ENCODE results near the gene DDX17. TPM values are rescaled to one million over a fixed set of nuclear protein-coding genes. Genes with fewer than 3 reads are reported as not detected.
A peak's percentile ranks its signal among the peaks of the same experiment; 100 is the strongest.

DDX17 gene
- total RNA-seq, 2 donors from 2014 or later: 507 to 621 TPM

DNA sequence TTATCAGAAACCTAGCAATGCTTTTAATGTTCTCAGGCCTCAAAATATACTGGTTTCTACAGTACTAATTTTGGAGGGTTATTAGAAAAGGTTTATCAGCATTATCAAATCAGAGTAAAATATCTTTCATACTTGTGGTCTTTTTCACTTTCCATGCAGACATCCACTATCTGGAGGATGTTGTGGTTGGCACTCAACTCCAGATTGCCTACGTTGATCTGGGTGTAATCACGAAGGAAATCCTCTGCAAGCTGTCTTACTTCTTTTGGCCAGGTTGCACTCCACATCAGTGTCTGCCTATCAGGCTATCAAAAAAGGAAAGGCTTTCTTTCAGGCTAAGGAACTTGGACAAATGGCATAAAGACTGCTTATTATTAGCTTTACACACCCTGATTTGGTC is 11.6 kb downstream of the DDX17 start:
- no peak for DNase-seq
- WGBS, 2 experiments (ENCODE audit: insufficient coverage in 1 of 2, insufficient read length in 1 of 2): 100% methylated on average over 2 of the region's 2 CpGs
- H3K4me3 Mint-ChIP-seq: no peak overlapping the region
- no peaks in the 10 kb centered on the region for H3K9me3 Mint-ChIP-seq
- Histone ChIP-seq H3K4me1 (ENCODE audit: control insufficient read depth, insufficient read depth, low read length) (peaks cover 5% of the 10 kb centered on the region), H3K4me3 (ENCODE audit: low read length) (no peak overlapping the region), H3K9ac (ENCODE audit: extremely low read depth, low read length, poor library complexity, severe bottlenecking) (no peak overlapping the region), H3K27me3 (ENCODE audit: control insufficient read depth, insufficient read depth, low read length, poor library complexity, severe bottlenecking) (no peaks in the 10 kb centered on the region), H3K9me3 (ENCODE audit: control insufficient read depth, low read length) (no peaks in the 10 kb centered on the region), H3K36me3 (ENCODE audit: control insufficient read depth, insufficient read depth, low read length) (peaks cover 100% of the 10 kb centered on the region), H3K27ac (ENCODE audit: low read depth, low read length) (no peak overlapping the region)
- TF ChIP-seq CTCF (conservative IDR thresholded peaks at IDR 0.05): no peak
- no peaks in the 10 kb centered on the region for H3K27me3 Mint-ChIP-seq (ENCODE audit: insufficient read depth)
- peaks cover 90% of the 10 kb centered on the region for H3K36me3 Mint-ChIP-seq (ENCODE audit: low read depth)
- peaks cover 12% of the 10 kb centered on the region for H3K4me1 Mint-ChIP-seq
- H3K27ac Mint-ChIP-seq: no peak overlapping the region

DNA sequence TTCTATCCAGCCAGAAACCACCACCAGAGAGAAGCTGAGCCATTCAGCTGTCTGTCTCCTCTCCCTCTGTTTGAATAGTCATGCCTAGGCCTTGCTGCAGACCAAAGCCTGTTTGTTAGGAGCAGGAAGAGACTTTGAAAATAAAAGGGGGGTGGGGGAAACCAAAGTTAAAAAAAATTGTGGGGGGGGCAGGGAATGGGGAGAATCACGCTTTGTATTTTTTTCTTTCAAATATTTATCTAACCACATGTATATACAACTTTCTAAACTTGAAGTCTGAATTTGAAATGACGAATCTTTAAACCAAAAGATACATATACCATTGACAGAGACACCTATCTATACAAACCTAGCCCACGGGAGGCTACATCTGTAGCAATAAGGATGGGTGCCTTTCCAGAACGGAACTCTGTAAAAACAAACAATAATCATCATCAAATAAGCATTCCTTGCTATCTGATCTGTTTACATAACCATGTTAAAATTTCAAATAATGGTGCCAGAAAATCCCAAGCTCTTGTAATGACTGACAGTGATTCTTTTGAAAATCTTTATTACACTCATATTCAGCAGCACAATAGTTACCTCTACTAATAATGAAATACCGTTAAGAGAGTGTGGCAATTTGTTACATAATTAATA is 14.3 kb downstream of the DDX17 start:
- Histone ChIP-seq H3K9ac (ENCODE audit: extremely low read depth, low read length, poor library complexity, severe bottlenecking) (no peak overlapping the region), H3K9me3 (ENCODE audit: control insufficient read depth, low read length) (no peaks in the 10 kb centered on the region), H3K36me3 (ENCODE audit: control insufficient read depth, insufficient read depth, low read length) (peaks cover 96% of the 10 kb centered on the region), H3K4me1 (ENCODE audit: control insufficient read depth, insufficient read depth, low read length) (peaks cover 5% of the 10 kb centered on the region), H3K27me3 (ENCODE audit: control insufficient read depth, insufficient read depth, low read length, poor library complexity, severe bottlenecking) (no peaks in the 10 kb centered on the region), H3K27ac (ENCODE audit: low read depth, low read length) (no peak overlapping the region), H3K4me3 (ENCODE audit: low read length) (no peak overlapping the region)
- Mint-ChIP-seq H3K36me3 (ENCODE audit: low read depth) (peaks cover 86% of the 10 kb centered on the region), H3K9me3 (no peaks in the 10 kb centered on the region), H3K27ac (no peak overlapping the region), H3K27me3 (ENCODE audit: insufficient read depth) (no peaks in the 10 kb centered on the region), H3K4me3 (no peak overlapping the region), H3K4me1 (peaks cover 12% of the 10 kb centered on the region)
- 94 to 97% methylated on average over 3 to 4 of the region's 5 CpGs for WGBS, 2 experiments (ENCODE audit: insufficient coverage in 1 of 2, insufficient read length in 1 of 2)
- no peak for DNase-seq
- TF ChIP-seq CTCF (conservative IDR thresholded peaks at IDR 0.05): no peak

GRCh38 chr22:38490915-38491314 is 15.2 kb downstream of the DDX17 start:
- no peaks in the 10 kb centered on the region for H3K27me3 ChIP-seq (ENCODE audit: control insufficient read depth, insufficient read depth, low read length, poor library complexity, severe bottlenecking)
- no peaks in the 10 kb centered on the region for H3K9me3 Mint-ChIP-seq
- peak overlapping the region; percentile 88 for H3K27ac Mint-ChIP-seq
- no peak overlapping the region for H3K4me3 ChIP-seq (ENCODE audit: low read length)
- H3K36me3 ChIP-seq (ENCODE audit: control insufficient read depth, insufficient read depth, low read length): peaks cover 96% of the 10 kb centered on the region
- no peak overlapping the region for H3K4me3 Mint-ChIP-seq
- H3K4me1 ChIP-seq (ENCODE audit: control insufficient read depth, insufficient read depth, low read length): peaks cover 5% of the 10 kb centered on the region
- H3K4me1 Mint-ChIP-seq: peaks cover 12% of the 10 kb centered on the region
- 100% methylated on average over 1 of the region's 1 CpG; no CpG with 5 or more reads in 1 of the 2 experiments for WGBS, 2 experiments (ENCODE audit: insufficient coverage in 1 of 2, insufficient read length in 1 of 2)
- H3K27me3 Mint-ChIP-seq (ENCODE audit: insufficient read depth): no peaks in the 10 kb centered on the region
- no peak overlapping the region for H3K27ac ChIP-seq (ENCODE audit: low read depth, low read length)
- no peak overlapping the region for H3K9ac ChIP-seq (ENCODE audit: extremely low read depth, low read length, poor library complexity, severe bottlenecking)
- H3K36me3 Mint-ChIP-seq (ENCODE audit: low read depth): peaks cover 89% of the 10 kb centered on the region
- no peak for TF ChIP-seq CTCF (conservative IDR thresholded peaks at IDR 0.05)
- DNase-seq: no peak
- no peaks in the 10 kb centered on the region for H3K9me3 ChIP-seq (ENCODE audit: control insufficient read depth, low read length)

Data from endodermal cell (in vitro differentiated cells).